Measurements from ENCODE around the gene MBNL2.

DNA sequence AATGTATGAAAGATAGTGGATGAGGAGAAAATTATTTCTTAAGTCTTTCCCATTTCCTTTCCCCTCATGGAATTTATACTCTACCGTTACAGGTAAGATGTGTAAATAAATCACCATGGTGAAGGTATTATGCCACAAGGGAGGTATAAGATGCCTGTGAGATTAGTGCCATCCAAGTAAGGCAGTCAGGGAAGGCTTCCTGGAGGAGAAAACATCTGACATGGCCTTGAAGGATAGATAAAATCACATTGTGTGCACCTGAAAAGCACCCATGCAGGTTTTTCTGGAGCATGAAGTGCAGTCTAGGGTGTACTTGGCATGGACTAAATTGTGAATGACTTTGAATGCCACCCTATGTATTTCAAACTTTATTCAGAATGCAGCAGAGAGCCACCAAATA lies 15.3 kb downstream of the MBNL2 start:
- TF ChIP-seq, protein P1, sequence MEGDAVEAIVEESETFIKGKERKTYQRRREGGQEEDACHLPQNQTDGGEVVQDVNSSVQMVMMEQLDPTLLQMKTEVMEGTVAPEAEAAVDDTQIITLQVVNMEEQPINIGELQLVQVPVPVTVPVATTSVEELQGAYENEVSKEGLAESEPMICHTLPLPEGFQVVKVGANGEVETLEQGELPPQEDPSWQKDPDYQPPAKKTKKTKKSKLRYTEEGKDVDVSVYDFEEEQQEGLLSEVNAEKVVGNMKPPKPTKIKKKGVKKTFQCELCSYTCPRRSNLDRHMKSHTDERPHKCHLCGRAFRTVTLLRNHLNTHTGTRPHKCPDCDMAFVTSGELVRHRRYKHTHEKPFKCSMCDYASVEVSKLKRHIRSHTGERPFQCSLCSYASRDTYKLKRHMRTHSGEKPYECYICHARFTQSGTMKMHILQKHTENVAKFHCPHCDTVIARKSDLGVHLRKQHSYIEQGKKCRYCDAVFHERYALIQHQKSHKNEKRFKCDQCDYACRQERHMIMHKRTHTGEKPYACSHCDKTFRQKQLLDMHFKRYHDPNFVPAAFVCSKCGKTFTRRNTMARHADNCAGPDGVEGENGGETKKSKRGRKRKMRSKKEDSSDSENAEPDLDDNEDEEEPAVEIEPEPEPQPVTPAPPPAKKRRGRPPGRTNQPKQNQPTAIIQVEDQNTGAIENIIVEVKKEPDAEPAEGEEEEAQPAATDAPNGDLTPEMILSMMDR (IDR thresholded peaks at IDR 0.05; ENCODE audit: low read length): no peak
- TF ChIP-seq EZH2 (optimal IDR thresholded peaks at IDR 0.05; ENCODE audit: low read depth, low read length): no peak

All from MM.1S (cell line).